ENCODE results near the gene TAF8. TPM values are rescaled to one million over a fixed set of nuclear protein-coding genes. Genes with fewer than 3 reads are reported as not detected.

TAF8 gene
- total RNA-seq, 1 donor from 2014 or later, result 25.1 TPM

- no peak for DNase-seq (ENCODE audit: low read depth)
Observed at GRCh38 chr6:42049948-42050296, 402 bp upstream of the TAF8 start.

GRCh38 chr6:42051268-42051653, 937 bp downstream of the TAF8 start:
- DNase-seq (ENCODE audit: low read depth), result no peak

- DNase-seq (ENCODE audit: low read depth), result no peak
Observed at GRCh38 chr6:42053601-42054000, 3.3 kb downstream of the TAF8 start.

- DNase-seq (ENCODE audit: low read depth), result no peak
Observed at GRCh38 chr6:42059743-42060142, 9.4 kb downstream of the TAF8 start.

- DNase-seq (ENCODE audit: low read depth), result no peak
Observed at GRCh38 chr6:42066156-42066675, 15.9 kb downstream of the TAF8 start.

- DNase-seq (ENCODE audit: low read depth), result no peak
Observed at GRCh38 chr6:42068173-42068572, 17.8 kb downstream of the TAF8 start.

- no peak for DNase-seq (ENCODE audit: low read depth)
Observed at GRCh38 chr6:42068872-42069522, 18.7 kb downstream of the TAF8 start.

- DNase-seq (ENCODE audit: low read depth), result no peak
Observed at GRCh38 chr6:42071881-42072583, 21.7 kb downstream of the TAF8 start.

- DNase-seq (ENCODE audit: low read depth), result no peak
Observed at GRCh38 chr6:42073287-42073686, 23.0 kb downstream of the TAF8 start.

- DNase-seq (ENCODE audit: low read depth), result peak; percentile 89
Observed at GRCh38 chr6:42075159-42075838, 25.0 kb downstream of the TAF8 start.

GRCh38 chr6:42078386-42078785, 28.1 kb downstream of the TAF8 start:
- DNase-seq (ENCODE audit: low read depth), result peak; percentile 10

- peak; percentile 85 for DNase-seq (ENCODE audit: low read depth)
Observed at GRCh38 chr6:42079941-42080464, 29.7 kb downstream of the TAF8 start.

- DNase-seq (ENCODE audit: low read depth), result no peak
Observed at GRCh38 chr6:42083530-42083929, 33.2 kb downstream of the TAF8 start.

- DNase-seq (ENCODE audit: low read depth), result no peak
Observed at GRCh38 chr6:42084889-42085288, 34.6 kb downstream of the TAF8 start.

- DNase-seq (ENCODE audit: low read depth), result no peak
Observed at GRCh38 chr6:42086046-42087035, 36.0 kb downstream of the TAF8 start.

GRCh38 chr6:42088101-42088591, 37.8 kb downstream of the TAF8 start:
- no peak for DNase-seq (ENCODE audit: low read depth)

- DNase-seq (ENCODE audit: low read depth), result no peak
Observed at GRCh38 chr6:42090819-42091717, 40.7 kb downstream of the TAF8 start.

- no peak for DNase-seq (ENCODE audit: low read depth)
Observed at GRCh38 chr6:42091718-42092023, 41.3 kb downstream of the TAF8 start.

GRCh38 chr6:42093582-42094329, 43.4 kb downstream of the TAF8 start:
- no peak for DNase-seq (ENCODE audit: low read depth)
